Calu3 (cell line): ENCODE data around the gene SLC36A2. TPM values are rescaled to one million over a fixed set of nuclear protein-coding genes. Genes with fewer than 3 reads are reported as not detected.

Source experiments
- BruUV-seq: library from RNA; stranded (reverse); fragments of 400-500 nt; replicated peaks from 2 replicates; lab custom pipeline; 2021; lab: Mats Ljungman, UMichigan
- CTCF ChIA-PET: fragments of 300-600 bp; sonication (Branson Sonifier 250); formaldehyde crosslinking; loops from one replicate; lab custom pipeline; 2022; ENCODE audit warnings: antibody characterized with exemption; lab: Charles Lee
- DNase-seq: peaks from one replicate; pipeline ENCODE4 v3.0.0; 2022
- H3K27ac Mint-ChIP-seq: one replicate; pipeline ENCODE4 v1.8.0; 2022; ENCODE audit warnings: mixed read lengths; ENCODE audit not compliant: unreplicated experiment
- H3K27me3 Mint-ChIP-seq: one replicate; pipeline ENCODE4 v1.8.0; 2022; ENCODE audit warnings: mixed read lengths; ENCODE audit not compliant: unreplicated experiment
- H3K36me3 Mint-ChIP-seq: one replicate; pipeline ENCODE4 v1.8.0; 2022; ENCODE audit warnings: mild to moderate bottlenecking, moderate library complexity, mixed read lengths; ENCODE audit not compliant: insufficient read depth, unreplicated experiment
- H3K4me1 Mint-ChIP-seq: one replicate; pipeline ENCODE4 v1.8.0; 2022; ENCODE audit warnings: mild to moderate bottlenecking, low read depth, mixed read lengths; ENCODE audit not compliant: unreplicated experiment
- H3K4me3 Mint-ChIP-seq: one replicate; pipeline ENCODE4 v1.8.0; 2022; ENCODE audit warnings: mild to moderate bottlenecking, low read depth, moderate library complexity, mixed read lengths; ENCODE audit not compliant: unreplicated experiment
- H3K9me3 Mint-ChIP-seq: one replicate; pipeline ENCODE4 v1.8.0; 2022; ENCODE audit warnings: low read depth, mixed read lengths; ENCODE audit not compliant: unreplicated experiment
- CTCF ChIP-seq: fragments of 200-600 bp; IDR thresholded peaks from one replicate; pipeline ENCODE4 v1.8.0; 2022; ENCODE audit warnings: antibody characterized with exemption; ENCODE audit not compliant: unreplicated experiment
- intact Hi-C: fragments of 100-400 bp; cut with micrococcal nuclease; formaldehyde crosslinking; loops from one replicate; pipeline ENCODE4 v1.10.0; 2022; ENCODE audit not compliant: unreplicated experiment
- total RNA-seq: library from RNA; stranded (reverse); gene quantifications from 2 replicates; pipeline ENCODE4 v1.2.3, GENCODE V29; 2022

SLC36A2 gene
- total RNA-seq, 1 experiment from 2014 or later: not detected

- CTCF ChIA-PET: no interaction called here
- BruUV-seq: no TSS peak
- no peak for TF ChIP-seq CTCF
- DNase-seq: no peak
- Mint-ChIP-seq H3K9me3 (peaks cover 6% of the 10 kb centered on the region), H3K27me3 (peaks cover 30% of the 10 kb centered on the region), H3K27ac (no peak overlapping the region), H3K4me1 (no peaks in the 10 kb centered on the region), H3K4me3 (no peak overlapping the region), H3K36me3 (no peaks in the 10 kb centered on the region)
- intact Hi-C loops: no loop called here
These were observed 16.3 kb upstream of the SLC36A2 start for GRCh38 chr5:151363673-151364072.

- peaks cover 30% of the 10 kb centered on the region for H3K27me3 Mint-ChIP-seq
- CTCF ChIA-PET: interaction anchor here (0.7 kb wide), 1 partner anchor 15 kb away, joined by 3 read pairs; no protein-coding TSS in a partner anchor
- intact Hi-C loops: no loop called here
- H3K36me3 Mint-ChIP-seq: no peaks in the 10 kb centered on the region
- H3K4me3 Mint-ChIP-seq: no peak overlapping the region
- no peak for DNase-seq
- no TSS peak for BruUV-seq
- no peak overlapping the region for H3K27ac Mint-ChIP-seq
- H3K9me3 Mint-ChIP-seq: peaks cover 6% of the 10 kb centered on the region
- no peaks in the 10 kb centered on the region for H3K4me1 Mint-ChIP-seq
- TF ChIP-seq CTCF: no peak
These were observed 15.6 kb upstream of the SLC36A2 start for GRCh38 chr5:151362970-151363369.

GRCh38 chr5:151359391-151359790, 12.0 kb upstream of the SLC36A2 start:
- DNase-seq: no peak
- CTCF ChIA-PET: interaction anchor here (0.7 kb wide), 1 partner anchor 238 kb away, joined by 5 read pairs; no protein-coding TSS in a partner anchor
- H3K4me3 Mint-ChIP-seq: no peak overlapping the region
- peaks cover 25% of the 10 kb centered on the region for H3K27me3 Mint-ChIP-seq
- no peak for TF ChIP-seq CTCF
- no peaks in the 10 kb centered on the region for H3K4me1 Mint-ChIP-seq
- H3K27ac Mint-ChIP-seq: no peak overlapping the region
- intact Hi-C loops: no loop called here
- BruUV-seq: no TSS peak
- no peaks in the 10 kb centered on the region for H3K36me3 Mint-ChIP-seq
- H3K9me3 Mint-ChIP-seq: no peaks in the 10 kb centered on the region

- no peak for DNase-seq
- no peak for TF ChIP-seq CTCF
- no peaks in the 10 kb centered on the region for H3K9me3 Mint-ChIP-seq
- no TSS peak for BruUV-seq
- no peak overlapping the region for H3K4me3 Mint-ChIP-seq
- H3K36me3 Mint-ChIP-seq: no peaks in the 10 kb centered on the region
- H3K27ac Mint-ChIP-seq: no peak overlapping the region
- peaks cover 40% of the 10 kb centered on the region for H3K27me3 Mint-ChIP-seq
- H3K4me1 Mint-ChIP-seq: no peaks in the 10 kb centered on the region
- CTCF ChIA-PET: no interaction called here
- intact Hi-C loops: no loop called here
These were observed 10.4 kb upstream of the SLC36A2 start for GRCh38 chr5:151357792-151358191.
